Keratinocyte (primary cell): ENCODE measurements around the gene MOB2. TPM values are rescaled to one million over a fixed set of nuclear protein-coding genes. Genes with fewer than 3 reads are reported as not detected.

Experiments
- DNase-seq: peaks from one replicate; pipeline ENCODE4 v3.0.0-alpha.2; 2011; ENCODE audit warnings: low read depth, missing footprints, low spot score
- FAIRE-seq: peaks from 2 replicates; lab custom pipeline; 2011; peaks lifted over from hg19 to GRCh38; lab: Jason Lieb, UNC
- H2AFZ ChIP-seq: 2 replicates; pipeline ENCODE4 v1.6.0; 2012; ENCODE audit warnings: low read length, control low read depth, inconsistent platforms; ENCODE audit not compliant: control insufficient read depth
- H3K27ac ChIP-seq: 2 replicates; pipeline ENCODE4 v1.5.1; 2011; ENCODE audit warnings: low read length; ENCODE audit not compliant: control insufficient read depth, insufficient read depth
- H3K27me3 ChIP-seq: 3 replicates; pipeline ENCODE4 v1.6.0; 2011; ENCODE audit warnings: low read length; ENCODE audit not compliant: control insufficient read depth, insufficient read depth; ENCODE audit errors: extremely low read depth
- H3K36me3 ChIP-seq, 2 experiments: 2 replicates in 1 of 2; 3 replicates in 1 of 2; pipeline ENCODE4 v1.5.1; 2011; ENCODE audit warnings: low read length in 2 of 2, mild to moderate bottlenecking in 1 of 2; ENCODE audit not compliant: control insufficient read depth in 2 of 2, insufficient read depth in 2 of 2; ENCODE audit errors: extremely low read depth in 1 of 2
- H3K4me1 ChIP-seq: 3 replicates; pipeline ENCODE4 v1.5.1; 2011; ENCODE audit warnings: low read length; ENCODE audit not compliant: control insufficient read depth, insufficient read depth; ENCODE audit errors: extremely low read depth
- H3K4me2 ChIP-seq: 3 replicates; pipeline ENCODE4 v1.6.0; 2011; ENCODE audit warnings: low read depth, low read length; ENCODE audit not compliant: control insufficient read depth, insufficient read depth; ENCODE audit errors: extremely low read depth
- H3K4me3 ChIP-seq, 3 experiments: fragments of 200-600 bp in 1 of 3; sonication (generic) in 1 of 3; 2 replicates in 2 of 3; 3 replicates in 1 of 3; pipeline ENCODE4 v1.5.1; 2011 to 2016; ENCODE audit warnings: low read length in 3 of 3, mild to moderate bottlenecking in 3 of 3, control low read depth in 2 of 3, inconsistent platforms in 1 of 3, low read depth in 1 of 3, mixed read lengths in 1 of 3, mixed run types in 1 of 3, moderate library complexity in 1 of 3; ENCODE audit not compliant: control insufficient read depth in 2 of 3, insufficient read depth in 2 of 3; ENCODE audit errors: extremely low read depth in 1 of 3
- H3K79me2 ChIP-seq: 2 replicates; pipeline ENCODE4 v1.6.0; 2012; ENCODE audit warnings: low read length; ENCODE audit not compliant: control insufficient read depth, insufficient read depth
- H3K9ac ChIP-seq: 3 replicates; pipeline ENCODE4 v1.6.0; 2011; ENCODE audit warnings: low read length; ENCODE audit not compliant: control insufficient read depth, insufficient read depth; ENCODE audit errors: extremely low read depth
- H3K9me1 ChIP-seq: 3 replicates; pipeline ENCODE4 v1.6.0; 2011; ENCODE audit warnings: low read length; ENCODE audit not compliant: control insufficient read depth, insufficient read depth; ENCODE audit errors: extremely low read depth
- H3K9me3 ChIP-seq: 2 replicates; pipeline ENCODE4 v1.5.1; 2012; ENCODE audit warnings: low read depth, low read length; ENCODE audit not compliant: control insufficient read depth
- H4K20me1 ChIP-seq: 3 replicates; pipeline ENCODE4 v1.6.0; 2011; ENCODE audit warnings: low read length; ENCODE audit not compliant: control insufficient read depth, insufficient read depth; ENCODE audit errors: extremely low read depth
- EZH2 ChIP-seq: IDR thresholded peaks from one replicate; pipeline ENCODE4 v1.6.1; 2012; ENCODE audit warnings: inconsistent platforms, mild to moderate bottlenecking, low read length, moderate library complexity
- dilution Hi-C: fragments of 300-500 bp; cut with MboI; formaldehyde crosslinking; loops from one replicate; pipeline ENCODE4 v1.7.0; 2020; ENCODE audit warnings: low sequenced_read_pairs; ENCODE audit not compliant: extremely low pct_ligation_motif_present
- polyA plus RNA-seq, 5 experiments: library from polyadenylated mRNA; depleted of rRNA in 3 of 5; stranded (reverse) in 3 of 5; stranded (forward) in 1 of 5; unstranded in 1 of 5; fragments of >200 nt; gene quantifications; 1 replicate in 1 of 5; 2 replicates in 3 of 5; 3 replicates in 1 of 5; pipeline versions ENCODE4 v1.2.1 to v1.2.3, GENCODE V29; 2011 to 2012; ENCODE audit warnings: missing spikeins in 2 of 5, low read depth in 1 of 5, low replicate concordance in 1 of 5
- TF ChIP-seq, protein P1 (sequence below), 3 experiments: IDR thresholded peaks in 1 of 3; conservative IDR thresholded peaks in 1 of 3; optimal IDR thresholded peaks in 1 of 3; 2 replicates in 2 of 3; 3 replicates in 1 of 3; pipeline versions ENCODE3 to v1.5.1; 2011; ENCODE audit warnings: low read length in 3 of 3, mild to moderate bottlenecking in 3 of 3, moderate library complexity in 2 of 3, control low read depth in 1 of 3, inconsistent platforms in 1 of 3; ENCODE audit not compliant: insufficient read depth in 2 of 3; ENCODE audit errors: extremely low read depth in 1 of 3

Gene MOB2
- polyA plus RNA-seq, 1 donor (not counting 4 experiments of a cell fraction or from before 2014, with no cell fraction given), result 37.7 TPM

DNA sequence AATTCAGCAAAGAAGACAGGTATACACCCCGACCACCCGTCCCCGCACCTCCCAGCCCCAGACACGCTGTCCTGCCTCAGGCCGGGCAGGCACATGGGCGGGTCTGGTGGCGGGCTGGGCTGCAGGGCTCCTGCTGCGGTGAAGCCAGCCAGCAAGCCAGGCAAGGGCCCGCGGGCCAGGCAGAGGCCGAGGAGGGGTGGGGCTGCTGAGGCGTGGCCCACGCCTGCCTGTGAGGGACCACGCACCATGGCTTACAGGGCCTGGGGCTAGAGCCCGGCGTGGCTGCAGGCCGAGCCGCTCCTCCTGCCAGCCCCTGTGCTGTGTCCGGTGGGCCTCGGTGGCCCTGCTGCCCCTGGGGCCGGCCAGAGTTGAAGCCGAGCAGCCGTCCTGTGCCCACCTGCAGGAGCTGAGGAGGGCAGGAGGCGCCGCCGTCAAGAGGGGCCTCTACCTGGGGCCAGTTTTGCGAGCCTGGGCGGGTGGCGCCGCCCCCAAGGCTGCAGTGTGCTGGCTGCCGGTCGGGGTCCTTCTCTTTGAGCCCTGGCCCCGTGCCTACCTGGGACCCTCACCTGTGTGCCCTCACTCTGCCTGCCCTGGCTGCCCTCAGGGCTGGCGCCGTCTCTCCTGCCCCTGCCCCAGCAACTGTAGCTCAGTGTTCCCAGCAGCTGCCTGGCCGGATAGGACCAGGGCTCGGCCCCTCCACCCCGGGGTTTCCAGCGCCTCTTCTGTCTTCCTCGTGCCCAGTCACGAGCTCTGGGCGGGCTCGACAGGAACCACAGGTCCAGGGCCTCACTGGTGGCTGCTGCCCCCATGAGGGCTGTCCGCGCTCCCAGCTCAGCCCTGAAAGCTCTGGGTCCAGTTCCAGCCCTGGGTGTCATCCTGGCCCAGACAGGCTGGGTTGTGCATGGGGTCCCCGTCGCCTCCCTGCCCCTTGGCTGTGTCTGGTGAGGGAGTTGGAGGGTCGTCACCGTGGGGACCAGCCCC, 38.4 kb downstream of the MOB2 start:
- Histone ChIP-seq H3K36me3 (no peaks in the 10 kb centered on the region), H3K27me3 (peaks cover 69% of the 10 kb centered on the region), H3K27ac (no peak overlapping the region), H3K4me1 (peaks cover 3% of the 10 kb centered on the region), H3K4me3 (no peak overlapping the region), H2AFZ (no peak overlapping the region), H3K9ac (no peak overlapping the region), H3K79me2 (no peaks in the 10 kb centered on the region), H3K4me2 (no peak overlapping the region), H3K9me3 (no peaks in the 10 kb centered on the region), H3K9me1 (no peaks in the 10 kb centered on the region), H4K20me1 (peaks cover 2% of the 10 kb centered on the region)
- DNase-seq (no peak), FAIRE-seq (no peak)
- dilution Hi-C loops, result no loop called here
- TF ChIP-seq, protein P1, sequence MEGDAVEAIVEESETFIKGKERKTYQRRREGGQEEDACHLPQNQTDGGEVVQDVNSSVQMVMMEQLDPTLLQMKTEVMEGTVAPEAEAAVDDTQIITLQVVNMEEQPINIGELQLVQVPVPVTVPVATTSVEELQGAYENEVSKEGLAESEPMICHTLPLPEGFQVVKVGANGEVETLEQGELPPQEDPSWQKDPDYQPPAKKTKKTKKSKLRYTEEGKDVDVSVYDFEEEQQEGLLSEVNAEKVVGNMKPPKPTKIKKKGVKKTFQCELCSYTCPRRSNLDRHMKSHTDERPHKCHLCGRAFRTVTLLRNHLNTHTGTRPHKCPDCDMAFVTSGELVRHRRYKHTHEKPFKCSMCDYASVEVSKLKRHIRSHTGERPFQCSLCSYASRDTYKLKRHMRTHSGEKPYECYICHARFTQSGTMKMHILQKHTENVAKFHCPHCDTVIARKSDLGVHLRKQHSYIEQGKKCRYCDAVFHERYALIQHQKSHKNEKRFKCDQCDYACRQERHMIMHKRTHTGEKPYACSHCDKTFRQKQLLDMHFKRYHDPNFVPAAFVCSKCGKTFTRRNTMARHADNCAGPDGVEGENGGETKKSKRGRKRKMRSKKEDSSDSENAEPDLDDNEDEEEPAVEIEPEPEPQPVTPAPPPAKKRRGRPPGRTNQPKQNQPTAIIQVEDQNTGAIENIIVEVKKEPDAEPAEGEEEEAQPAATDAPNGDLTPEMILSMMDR (optimal IDR thresholded peaks at IDR 0.05 in 1 of 3, IDR thresholded peaks at IDR 0.05 in 1 of 3, conservative IDR thresholded peaks at IDR 0.05 in 1 of 3; ENCODE audit: extremely low read depth in 1 of 3, insufficient read depth in 2 of 3, low read length in 3 of 3), result peak in 1 of 3 experiments; percentile 15
- TF ChIP-seq EZH2, result peak; percentile 34

DNA sequence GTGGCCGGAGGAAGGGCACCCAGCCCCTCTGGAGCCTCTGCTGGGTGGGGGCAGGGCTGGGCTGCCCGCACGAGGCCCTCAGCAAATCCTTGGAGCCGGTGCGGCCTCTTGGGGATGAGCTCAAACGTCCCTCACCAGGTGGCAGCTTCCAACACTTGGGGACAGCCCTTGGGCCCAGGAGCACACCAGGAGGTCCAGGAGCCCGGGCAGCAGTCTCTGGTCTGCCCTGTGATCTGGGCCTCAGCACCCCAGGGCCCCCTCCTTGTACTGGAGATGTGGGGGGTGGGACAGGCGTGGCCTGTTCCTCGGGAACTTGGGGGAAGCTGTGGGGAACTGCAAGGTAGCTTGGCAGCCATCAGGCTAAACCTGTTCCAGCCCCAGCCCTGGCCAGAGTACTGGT, 40.0 kb downstream of the MOB2 start:
- peaks cover 3% of the 10 kb centered on the region for H3K4me1 ChIP-seq
- peaks cover 63% of the 10 kb centered on the region for H3K27me3 ChIP-seq
- no peak overlapping the region for H3K27ac ChIP-seq
- H3K9me3 ChIP-seq, result no peaks in the 10 kb centered on the region
- H4K20me1 ChIP-seq, result no peaks in the 10 kb centered on the region
- dilution Hi-C loops, result no loop called here
- DNase-seq, result no peak
- no peak overlapping the region for H2AFZ ChIP-seq
- no peak for TF ChIP-seq EZH2
- TF ChIP-seq, protein P1 (optimal IDR thresholded peaks at IDR 0.05 in 1 of 3, IDR thresholded peaks at IDR 0.05 in 1 of 3, conservative IDR thresholded peaks at IDR 0.05 in 1 of 3; ENCODE audit: extremely low read depth in 1 of 3, insufficient read depth in 2 of 3, low read length in 3 of 3), result no peak
- no peaks in the 10 kb centered on the region for H3K9me1 ChIP-seq
- no peaks in the 10 kb centered on the region for H3K36me3 ChIP-seq
- H3K79me2 ChIP-seq, result no peaks in the 10 kb centered on the region
- no peak overlapping the region for H3K4me3 ChIP-seq
- no peak overlapping the region for H3K9ac ChIP-seq
- no peak overlapping the region for H3K4me2 ChIP-seq
- FAIRE-seq, result no peak
